Inferior parietal cortex (tissue), 1 donor: ENCODE data around the gene DESI1.
"Not testable (repeated sequence)": the region's sequence is repeated elsewhere in the genome, so short reads cannot be mapped to it uniquely, and the experiment has no call there.

ENCODE experiments used
- DNase-seq: peaks from one replicate; pipeline ENCODE4 v3.0.0-alpha.2; 2016; ENCODE audit errors: extremely low spot score

The DESI1 gene

GRCh38 chr22:41634610-41635009 is 13.8 kb upstream of the DESI1 start:
- not testable (repeated sequence) for DNase-seq

- not testable (repeated sequence) for DNase-seq
Measured at GRCh38 chr22:41631615-41632014, 10.8 kb upstream of the DESI1 start.

DNA sequence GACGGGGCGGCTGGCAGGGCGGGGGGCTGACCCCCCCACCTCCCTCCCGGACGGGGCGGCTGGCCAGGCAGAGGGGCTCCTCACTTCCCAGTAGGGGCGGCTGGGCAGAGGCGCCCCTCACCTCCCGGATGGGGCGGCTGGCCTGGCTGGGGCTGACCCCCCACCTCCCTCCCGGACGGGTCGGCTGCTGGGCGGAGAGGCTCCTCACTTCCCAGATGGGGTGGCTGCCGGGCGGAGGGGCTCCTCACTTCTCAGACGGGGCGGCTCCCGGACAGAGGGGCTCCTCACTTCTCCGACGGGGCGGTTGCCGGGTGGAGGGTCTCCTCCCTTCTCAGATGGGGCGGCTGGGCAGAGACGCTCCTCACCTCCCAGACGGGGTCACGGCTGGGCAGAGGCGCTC is 10.3 kb upstream of the DESI1 start:
- DNase-seq = not testable (repeated sequence)

DNA sequence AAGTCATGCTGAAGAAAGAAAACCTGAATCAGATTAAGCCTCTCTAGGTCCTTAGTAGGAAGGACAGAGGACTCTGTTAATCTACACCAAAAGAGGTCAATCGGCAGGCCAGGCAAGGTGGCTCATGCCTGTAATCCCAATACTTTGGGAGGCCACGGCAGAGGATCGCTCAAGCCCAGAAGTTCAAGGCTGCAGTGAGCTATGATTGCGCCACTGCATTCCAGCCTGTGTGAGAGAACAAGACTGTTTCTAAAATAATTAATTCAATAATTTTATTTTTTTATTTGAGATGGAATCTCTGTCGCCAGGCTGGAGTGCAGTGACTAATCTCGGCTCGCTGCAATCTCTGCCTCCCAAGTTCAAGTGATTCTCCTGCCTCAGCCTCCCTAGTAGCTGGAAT is 4.7 kb upstream of the DESI1 start:
- DNase-seq = no peak

GRCh38 chr22:41621911-41622179 is 1.0 kb upstream of the DESI1 start:
- DNase-seq = no peak

GRCh38 chr22:41621099-41621910 is 462 bp upstream of the DESI1 start, which contains the start of gene XRCC6:
XRCC6 (plus strand) TSS chr22:41621295; CDS start chr22:41622005, 710 bp downstream.
- peak; percentile 99 for DNase-seq

GRCh38 chr22:41619979-41620588 is 759 bp downstream of the DESI1 start:
- no peak for DNase-seq

DNA sequence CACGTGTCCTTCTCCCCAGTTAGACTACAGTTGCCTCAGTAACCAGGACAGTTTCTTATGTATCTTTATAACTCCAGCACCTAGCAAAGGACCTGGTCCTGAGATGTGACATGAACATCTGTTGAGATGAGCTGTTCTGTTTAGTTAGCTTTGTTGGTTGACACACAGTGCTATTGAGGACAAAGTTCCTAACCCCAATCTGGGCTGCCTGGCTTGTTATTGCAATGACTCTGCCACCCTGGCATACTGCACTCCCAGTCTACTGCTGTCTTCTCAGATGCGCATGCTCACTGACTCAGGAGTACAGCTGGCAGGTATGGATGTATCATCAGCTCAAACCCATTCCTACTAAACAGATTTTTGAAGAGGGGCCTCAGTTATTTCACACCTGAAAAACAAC is 7.4 kb downstream of the DESI1 start:
- DNase-seq = no peak

DNA sequence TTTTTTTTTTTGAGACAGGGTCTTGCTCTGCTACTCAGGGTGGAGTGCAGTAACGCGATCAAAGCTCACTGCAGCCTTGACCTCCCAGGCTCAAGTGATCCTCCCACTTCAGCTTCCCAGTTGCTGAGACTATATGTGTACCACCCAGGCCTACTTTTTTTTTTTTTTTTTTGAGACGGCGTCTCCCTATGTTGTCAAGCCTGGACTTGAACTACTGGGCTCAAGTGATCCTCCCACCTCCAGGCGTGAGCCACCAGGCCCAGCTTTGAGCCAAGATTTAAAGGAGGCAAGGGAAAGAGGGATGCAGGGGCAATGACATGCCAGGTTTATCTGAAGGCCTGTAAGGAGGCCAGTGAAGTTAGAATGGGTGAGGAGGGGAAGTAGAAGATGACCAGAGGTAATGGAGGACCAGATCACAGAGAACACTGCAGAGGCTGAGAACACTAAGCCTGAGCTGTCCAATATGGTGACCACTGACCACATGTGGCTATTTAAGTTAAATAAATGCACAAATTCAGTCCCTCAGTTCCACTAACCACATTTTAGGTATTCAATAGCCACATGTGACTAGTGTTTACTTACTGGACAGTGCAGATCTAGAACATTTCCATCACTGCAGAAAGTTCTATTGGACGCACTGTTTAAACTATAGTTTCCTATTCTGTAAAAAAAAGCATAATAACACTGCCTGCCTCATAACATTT is 8.1 kb downstream of the DESI1 start:
- DNase-seq = no peak

- DNase-seq = no peak
Measured at GRCh38 chr22:41608386-41608785, 12.5 kb downstream of the DESI1 start.

- no peak for DNase-seq
Measured at GRCh38 chr22:41603873-41604332, 16.9 kb downstream of the DESI1 start.

- no peak for DNase-seq
Measured at GRCh38 chr22:41600976-41601375, 19.9 kb downstream of the DESI1 start.

- no peak for DNase-seq
Measured at GRCh38 chr22:41598891-41599635, 21.8 kb downstream of the DESI1 start.

DNA sequence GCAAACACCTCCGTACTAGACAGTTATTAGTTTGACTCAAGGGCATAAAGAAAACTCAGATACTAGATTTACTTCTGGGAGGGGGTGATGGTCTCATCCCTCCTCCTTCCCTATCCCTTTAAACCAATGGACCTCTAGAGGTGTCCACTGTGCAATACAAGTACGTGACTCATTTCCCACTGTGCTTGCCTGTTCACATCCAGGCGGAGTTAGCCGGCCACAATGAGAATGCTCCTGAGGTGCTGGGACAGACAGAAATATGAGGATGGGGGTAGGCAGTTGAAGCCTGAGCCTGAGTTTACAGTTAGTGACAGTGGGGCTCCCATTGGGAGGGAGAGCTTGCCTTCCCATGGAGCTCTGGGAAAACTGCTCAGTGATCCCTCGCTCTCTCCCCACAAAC is 22.8 kb downstream of the DESI1 start:
- DNase-seq = no peak

GRCh38 chr22:41597635-41597953 is 23.2 kb downstream of the DESI1 start:
- no peak for DNase-seq

GRCh38 chr22:41596776-41597634 is 23.8 kb downstream of the DESI1 start:
- peak; percentile 18 for DNase-seq

- DNase-seq = no peak
Measured at GRCh38 chr22:41595703-41596102, 25.1 kb downstream of the DESI1 start.

DNA sequence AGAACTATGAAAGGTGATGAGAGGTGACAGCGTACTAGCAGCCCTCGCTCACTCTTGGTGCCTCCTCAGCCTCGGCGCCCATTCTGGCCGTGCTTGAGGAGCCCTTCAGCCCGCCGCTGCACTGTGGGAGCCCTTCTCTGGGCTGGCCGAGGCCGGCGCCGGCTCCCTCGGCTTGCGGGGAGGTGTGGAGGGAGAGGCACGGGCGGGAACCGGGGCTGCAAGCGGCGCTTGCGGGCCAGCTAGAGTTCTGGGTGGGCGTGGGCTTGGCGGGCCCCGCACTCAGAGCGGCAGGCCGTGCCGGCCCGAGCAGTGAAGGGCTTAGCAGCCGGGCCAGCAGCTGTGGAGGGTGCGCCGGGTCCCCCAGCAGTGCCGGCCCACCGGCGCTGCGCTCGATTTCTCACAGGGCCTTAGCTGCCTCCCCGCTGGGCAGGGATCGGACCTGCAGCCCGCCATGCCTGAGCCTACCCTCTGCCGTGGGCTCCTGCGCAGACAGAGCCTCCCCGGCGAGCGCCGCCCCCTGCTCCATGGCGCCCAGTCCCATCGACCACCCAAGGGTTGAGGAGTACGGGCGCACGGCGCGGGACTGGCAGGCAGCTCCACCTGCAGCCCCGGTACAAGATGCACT is 27.4 kb downstream of the DESI1 start:
- not testable (repeated sequence) for DNase-seq

GRCh38 chr22:41589391-41590241 is 31.2 kb downstream of the DESI1 start, which contains the start of gene PMM1:
PMM1 (minus strand) TSS chr22:41589840; CDS start chr22:41589805, 35 bp downstream.
- peak; percentile 97 for DNase-seq

- no peak for DNase-seq
Measured at GRCh38 chr22:41587347-41587723, 33.5 kb downstream of the DESI1 start.
